GM19328 (cell line): ENCODE measurements around the gene LANCL2.

ENCODE experiments used
- ATAC-seq: cut with Tn5 transposase; IDR thresholded peaks from one replicate; pipeline ENCODE4 v1.9.1; 2021; ENCODE audit warnings: mild to moderate bottlenecking, moderate library complexity; ENCODE audit not compliant: unreplicated experiment

LANCL2 gene

DNA sequence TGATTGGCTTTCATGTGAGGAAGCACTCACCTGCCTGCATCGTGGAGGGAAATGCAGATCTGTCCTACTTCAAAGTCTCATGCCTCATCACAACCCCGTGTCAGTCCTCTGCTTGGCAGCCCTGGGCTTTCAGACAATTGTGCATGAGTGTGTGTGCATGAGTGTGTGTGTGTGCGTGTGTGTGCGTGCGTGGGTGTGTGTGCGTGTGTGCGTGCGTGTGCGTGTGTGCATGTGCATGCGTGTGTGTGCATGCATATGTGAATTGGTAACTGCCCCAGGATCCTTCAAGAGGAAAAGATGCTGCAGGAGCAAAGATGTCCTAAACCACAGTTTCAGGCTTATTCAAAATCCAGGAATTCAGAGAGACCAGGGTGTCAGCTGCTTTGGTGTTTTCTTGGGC, 71.3 kb downstream of the LANCL2 start:
- no peak for ATAC-seq

DNA sequence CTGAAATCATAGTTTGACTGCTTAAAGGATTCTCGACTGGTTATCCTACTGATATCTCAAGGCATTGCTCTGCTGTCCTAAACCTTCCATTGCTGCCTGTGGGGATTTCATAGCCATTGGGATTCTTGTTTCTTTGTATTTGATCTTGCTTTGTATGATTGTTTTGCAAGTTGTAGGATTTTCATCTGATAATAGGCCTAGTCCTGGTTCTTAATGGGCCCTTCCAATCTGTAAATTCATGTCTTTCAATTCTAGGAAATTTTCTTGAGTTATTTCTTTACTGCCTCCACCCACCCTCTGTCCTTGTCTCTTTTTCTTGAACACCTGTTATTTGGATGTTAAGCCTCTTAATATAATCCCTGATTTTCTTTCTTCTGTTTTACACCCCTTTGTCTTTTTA, 72.2 kb downstream of the LANCL2 start:
- ATAC-seq: no peak

DNA sequence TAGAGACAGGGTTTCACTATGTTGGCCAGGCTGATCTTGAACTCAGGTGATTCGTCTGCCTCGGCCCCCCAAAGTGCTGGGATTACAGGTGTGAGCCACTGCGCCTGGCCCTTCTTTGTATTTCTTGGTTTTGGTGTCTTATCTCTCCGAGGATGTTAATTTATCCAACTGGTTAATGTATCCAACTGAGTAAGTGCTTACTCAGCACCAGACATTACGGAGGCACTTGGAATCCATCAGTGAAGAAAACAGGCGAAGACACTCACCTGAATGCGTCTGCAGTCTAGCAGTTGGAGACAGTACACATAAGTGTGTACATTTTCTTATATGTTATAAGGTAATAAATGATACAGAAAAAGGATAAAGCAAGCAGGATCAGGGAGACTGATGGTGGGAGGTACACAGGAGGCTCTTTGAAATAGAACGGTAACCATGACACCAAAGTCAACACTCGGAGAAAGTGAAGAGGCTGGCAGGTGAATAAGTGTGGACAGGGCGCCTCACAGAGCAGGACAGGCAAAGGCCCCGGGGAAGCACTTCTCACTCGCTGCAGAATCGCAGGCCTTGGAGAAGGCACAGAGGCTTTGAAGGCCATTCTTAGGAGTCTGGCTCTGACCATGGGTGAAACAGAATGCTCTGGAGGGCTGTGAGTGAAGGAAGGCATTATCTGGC, 73.1 kb downstream of the LANCL2 start:
- no peak for ATAC-seq

DNA sequence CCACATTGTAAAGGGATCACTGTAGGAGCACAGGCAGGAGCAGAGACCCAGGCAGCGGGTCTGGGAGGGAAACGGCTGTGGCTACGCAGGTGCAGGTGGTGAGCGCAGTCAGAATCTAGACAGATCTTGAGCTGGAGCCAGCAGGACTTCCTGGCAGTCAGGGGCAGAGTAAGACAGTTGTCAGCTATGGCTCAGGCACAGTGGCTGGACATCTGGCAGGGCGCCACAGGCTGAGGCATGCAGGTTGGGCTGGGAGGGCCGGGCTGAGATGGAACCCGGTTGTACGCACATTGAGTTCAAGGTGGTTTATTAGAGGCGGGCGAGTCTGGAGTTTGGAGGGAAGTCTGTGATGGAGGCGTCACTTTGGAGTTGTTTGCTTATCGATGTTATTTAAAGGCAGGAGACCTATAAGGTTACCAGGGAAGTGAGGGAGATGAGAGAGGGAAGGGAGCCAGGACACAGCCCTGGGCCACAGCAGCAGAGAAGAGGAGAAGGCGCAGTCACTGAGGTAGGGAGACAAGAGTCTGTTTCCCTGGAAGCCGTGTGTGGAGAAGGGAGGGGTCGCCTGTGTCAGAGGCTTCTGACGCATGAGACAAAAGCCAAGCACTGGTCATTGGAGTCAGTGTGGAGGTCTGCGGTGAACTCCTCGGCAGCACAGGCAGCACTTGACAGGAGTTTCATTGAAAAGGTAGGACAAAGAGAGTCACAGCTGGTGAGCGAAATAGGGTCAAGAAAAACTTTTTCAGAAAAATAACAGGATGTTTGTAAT, 73.8 kb downstream of the LANCL2 start:
- ATAC-seq: no peak

DNA sequence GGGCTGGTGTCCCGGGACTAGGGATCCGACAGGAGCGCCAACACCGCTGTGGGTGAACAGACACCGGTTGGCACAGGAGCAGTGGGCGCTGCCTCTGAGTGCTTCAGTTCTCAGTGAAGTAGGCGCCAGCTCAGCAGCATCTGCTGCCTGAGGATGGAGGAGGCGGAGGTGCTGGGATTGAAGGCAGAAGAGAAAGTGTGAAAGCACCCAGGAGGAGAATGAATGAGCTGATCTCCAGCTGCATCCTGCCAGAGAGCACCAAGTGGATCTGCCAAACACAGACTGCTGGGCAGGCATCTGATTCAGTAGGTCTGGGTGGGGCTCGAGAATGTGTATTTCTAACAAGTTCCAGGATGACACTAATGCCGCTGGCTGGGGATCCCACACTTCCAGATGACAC, 74.5 kb downstream of the LANCL2 start:
- ATAC-seq: no peak

DNA sequence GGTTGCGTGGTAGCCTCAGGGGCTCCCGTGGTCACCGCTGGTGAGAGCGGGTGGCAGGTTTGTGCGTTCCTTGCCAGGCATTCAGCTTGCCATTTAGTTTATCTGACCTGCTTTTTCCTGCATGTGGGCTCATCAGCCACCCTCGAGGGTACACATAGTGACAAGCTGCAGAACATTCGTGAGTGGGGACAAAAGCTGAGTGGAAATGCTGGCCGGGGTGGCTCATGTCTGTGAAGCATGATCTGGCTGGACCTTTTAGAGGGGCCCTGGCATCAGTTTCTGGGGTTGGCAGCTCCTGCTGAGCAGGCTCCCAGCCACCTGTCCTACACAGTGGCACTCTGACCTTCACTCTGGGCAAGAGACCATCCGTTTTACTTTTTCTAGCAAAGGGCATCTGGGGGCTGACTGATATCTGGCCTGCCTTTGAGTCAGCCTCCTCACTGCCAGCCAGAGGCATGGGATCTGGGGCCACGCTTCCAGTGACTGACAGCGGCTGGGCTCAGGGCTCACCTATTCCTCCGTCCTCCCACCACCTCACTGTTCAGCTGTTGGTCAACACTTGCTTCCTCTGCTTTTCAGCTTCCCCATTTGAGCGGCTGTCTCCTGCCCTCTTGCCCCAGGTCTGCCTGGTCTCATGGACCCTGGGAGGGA, 75.0 kb downstream of the LANCL2 start:
- ATAC-seq: no peak

DNA sequence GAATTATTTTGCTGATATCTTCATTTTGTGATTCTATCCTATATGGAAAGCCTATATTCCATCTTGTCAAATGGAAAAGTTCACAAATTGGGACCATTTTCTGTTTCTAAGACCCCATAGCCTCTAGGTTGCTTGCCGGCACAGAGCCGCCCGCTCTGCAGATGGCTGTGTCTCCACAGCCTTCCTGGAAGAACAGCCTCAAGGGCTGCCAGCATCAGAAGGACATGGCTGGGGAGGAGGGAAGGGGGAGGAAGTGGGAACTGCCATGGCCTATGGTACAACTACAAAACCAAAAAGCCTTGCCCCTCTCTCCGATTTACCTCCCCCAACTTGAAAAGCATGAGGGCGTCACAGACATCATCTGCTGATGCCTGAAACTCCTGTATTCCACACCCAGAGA, 75.9 kb downstream of the LANCL2 start:
- ATAC-seq: no peak

DNA sequence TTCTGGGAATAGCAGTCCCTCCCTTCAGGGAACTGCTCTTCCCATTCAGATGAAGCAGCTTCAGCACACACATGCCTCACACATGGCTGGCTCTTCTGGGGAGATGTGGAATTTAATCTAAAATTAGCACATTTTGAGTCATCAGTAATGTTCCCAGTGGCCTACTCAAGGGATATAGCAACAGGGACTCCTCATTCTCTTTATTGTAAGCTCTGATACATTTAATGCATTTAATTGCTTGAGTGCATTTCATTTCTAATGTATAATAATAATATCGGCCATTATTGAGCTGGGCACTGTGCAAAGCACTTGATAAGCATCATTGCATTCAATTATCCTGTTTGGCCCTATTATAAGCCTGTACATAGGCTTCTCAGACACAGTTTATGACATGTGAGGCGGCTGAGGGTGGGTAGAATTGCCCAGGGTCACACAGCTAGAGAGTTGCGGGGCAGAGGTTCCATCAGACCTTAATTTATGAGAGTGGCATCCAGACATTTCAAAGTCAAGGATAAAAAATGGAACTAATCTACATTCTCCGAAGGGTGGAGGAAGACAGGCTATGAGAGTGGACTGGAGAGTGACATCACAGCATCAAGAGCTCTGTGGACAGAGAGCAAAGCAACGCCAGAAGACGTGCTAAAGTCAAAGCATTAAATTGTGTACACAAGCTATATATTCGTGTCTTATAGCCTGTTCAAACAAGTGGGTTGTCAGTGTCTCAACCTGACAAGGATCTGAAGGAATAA, 76.8 kb downstream of the LANCL2 start:
- no peak for ATAC-seq

DNA sequence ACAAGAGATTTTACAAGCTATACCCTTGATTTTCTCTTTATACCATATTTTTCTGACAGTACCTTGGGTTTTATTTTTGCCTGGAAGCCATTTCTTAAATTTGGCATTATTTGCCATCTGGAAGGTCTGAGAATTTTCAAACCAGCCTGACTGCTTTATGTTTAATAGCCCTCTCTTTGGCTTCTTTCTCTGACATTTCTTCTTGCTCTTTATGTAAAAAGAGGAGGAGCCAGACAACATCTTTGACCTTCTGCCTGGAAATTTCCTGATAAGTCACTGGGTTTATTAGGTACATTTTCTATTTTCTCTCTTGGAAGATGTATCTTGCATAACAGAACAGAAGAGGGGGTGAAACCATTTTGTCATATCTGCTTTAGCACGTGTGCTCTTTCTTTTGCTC, 79.6 kb downstream of the LANCL2 start:
- no peak for ATAC-seq

DNA sequence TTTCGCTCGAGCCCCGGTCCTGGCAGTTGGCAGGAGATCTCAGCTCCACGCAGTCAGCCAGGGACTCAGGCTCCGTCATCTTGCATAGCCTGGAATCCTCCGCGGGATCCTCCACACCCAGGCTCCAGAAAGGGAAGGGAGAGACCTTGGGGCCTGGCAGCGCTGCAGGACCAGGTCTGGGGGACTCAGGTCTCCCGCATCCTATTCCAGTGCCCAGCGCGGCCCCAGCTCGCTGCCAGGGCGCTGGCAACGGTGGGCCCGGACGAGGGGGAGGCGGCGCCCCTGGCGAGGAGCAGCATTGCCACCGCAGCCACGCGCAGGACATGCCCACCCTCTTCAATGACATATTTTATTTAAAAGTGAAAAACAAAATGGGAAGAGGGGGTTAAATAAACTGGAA, 83.4 kb downstream of the LANCL2 start:
- ATAC-seq: no peak

DNA sequence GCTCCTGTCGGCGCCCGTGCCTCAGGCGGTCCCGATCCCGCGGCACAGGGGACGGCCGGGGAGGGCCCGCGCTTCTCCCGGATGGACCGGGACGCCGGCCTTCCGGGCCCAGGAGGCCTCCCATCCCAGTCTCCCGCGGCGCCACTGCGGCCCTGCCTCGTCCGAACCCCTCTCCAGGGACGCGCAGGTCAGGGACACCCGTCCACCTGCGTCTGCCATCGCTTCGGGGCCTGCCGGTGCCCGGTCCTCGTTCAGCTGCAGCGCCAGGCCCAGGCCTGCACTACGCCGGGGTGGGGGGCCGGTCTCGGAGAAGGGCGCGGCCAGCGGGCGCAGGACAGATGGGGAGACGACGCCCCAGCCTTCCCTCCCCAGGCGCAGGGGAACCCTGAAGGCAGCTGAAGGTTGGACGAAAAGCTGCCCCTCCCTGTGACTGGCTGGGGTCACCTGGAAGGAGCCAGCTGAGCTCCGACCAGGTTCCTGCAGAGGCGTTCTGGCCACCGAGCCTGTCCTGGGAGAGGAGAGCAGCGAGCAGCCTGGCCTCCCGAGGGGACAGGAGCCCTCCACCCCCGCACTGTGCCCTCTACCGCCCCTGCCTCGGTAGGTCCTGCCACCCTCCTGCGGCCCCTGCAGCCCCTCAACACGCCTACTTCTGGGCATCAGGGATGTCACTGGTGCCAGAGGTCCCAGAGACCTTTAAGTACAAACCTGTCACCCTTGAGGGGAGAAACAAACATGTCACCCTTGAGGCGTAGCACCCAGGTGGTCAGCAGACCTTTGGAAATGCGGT, 84.3 kb downstream of the LANCL2 start:
- no peak for ATAC-seq

DNA sequence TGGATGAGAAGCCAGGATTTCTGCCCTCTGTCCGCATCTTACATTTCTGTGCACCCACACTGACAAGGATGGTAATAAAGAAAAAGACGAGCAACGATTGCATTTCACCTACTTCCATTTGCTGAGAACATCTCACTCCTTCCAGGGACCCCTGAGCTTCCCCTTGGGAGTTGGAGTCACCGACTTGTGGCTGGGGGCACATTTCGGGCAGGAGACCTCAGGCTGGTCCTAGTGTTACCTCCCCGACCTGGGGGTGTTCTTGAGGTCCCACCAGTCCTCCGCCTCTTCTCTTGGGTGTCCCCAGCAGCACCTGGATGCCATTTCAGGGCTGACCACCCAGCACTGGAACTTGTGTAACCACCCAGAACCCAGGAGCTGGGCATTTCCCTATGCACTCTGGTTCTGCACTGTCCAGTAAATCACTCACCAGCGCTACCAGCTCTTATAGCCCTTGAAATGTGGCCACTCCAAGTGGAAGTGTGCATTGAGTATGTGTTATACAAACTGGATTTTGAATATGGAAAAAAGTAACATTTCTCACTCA, 84.9 kb downstream of the LANCL2 start:
- no peak for ATAC-seq

DNA sequence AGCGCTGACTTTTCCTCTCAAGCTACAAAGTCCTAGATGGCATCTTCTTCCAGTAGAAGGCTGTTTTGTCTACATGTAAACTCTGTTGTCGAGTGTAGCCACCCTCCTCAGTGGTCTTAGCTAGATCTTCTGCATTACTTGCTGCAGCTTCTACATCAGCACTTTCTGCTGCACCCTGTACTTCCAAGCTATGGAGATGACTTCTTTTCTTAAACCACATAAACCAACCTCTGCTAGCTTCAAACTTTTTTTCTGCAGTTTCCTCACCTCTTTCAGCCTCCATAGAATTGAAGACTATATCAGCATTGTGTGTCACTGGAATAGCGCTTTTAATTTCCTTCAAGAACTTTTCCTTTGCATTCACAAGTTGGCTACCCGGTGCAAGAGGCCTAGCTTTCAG, 87.8 kb downstream of the LANCL2 start:
- no peak for ATAC-seq

DNA sequence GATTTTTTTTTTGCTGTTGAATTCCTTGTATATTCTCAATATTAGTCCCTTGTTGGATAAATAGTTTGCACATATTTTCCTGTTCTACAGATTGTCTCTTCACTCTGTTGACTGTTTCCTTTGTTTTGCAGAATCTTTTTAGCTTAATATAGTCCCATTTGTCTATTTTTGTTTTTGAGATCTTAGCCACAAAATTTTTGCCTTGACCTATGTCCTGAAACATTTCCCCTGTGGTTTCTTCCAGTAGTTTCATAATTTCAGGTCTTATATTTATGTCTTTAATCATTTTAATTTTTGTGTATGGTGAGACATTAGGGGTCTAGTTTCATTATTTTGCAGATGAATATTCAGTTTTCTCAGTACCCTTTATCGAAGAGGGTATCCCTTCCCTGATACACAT, 92.7 kb downstream of the LANCL2 start:
- ATAC-seq: no peak

DNA sequence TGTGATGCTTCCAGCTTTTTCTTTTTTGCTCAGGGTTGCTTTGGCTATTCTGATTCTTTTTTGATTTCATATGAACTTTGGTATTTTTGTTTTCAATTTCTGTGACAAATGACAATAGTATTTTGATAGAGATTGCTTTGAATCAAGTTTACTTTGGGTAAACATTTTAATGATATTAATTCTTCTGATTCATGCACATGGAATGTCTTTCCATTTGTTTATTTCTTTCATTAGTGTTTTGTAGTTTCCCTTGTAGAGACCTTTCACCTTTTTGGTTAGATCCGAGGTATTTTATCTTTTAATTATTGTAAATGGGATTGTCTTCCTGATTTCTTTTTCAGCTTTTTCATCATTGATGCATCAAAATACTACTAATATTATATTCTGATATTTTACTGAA, 93.2 kb downstream of the LANCL2 start:
- ATAC-seq: no peak

DNA sequence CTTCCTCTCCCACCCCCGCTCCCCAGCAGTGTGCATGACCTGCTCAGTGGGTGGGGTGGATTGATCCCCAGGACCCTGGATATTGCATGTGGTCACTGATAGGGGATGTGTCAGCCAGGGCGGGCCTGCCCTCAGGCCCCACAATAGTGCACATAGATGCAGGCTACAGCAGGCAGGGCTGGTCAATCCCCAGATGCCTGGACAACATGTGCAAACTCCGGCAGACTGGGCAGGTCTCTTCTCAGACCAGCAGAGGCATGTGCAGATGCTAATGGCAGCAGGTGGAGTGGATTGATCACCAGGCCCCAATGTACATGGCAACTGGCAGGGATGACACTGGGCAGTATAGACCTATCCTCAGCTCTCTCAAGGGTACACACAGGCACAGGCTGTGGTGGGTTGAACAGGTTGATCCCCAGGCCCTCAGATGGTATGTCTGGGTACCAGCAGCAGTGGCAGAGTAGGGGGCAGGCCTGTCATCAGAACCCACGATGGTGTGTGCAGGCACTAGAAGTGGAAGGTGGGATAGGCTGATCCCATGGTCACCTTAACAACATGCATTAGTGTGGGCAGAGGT, 98.6 kb downstream of the LANCL2 start:
- no peak for ATAC-seq

DNA sequence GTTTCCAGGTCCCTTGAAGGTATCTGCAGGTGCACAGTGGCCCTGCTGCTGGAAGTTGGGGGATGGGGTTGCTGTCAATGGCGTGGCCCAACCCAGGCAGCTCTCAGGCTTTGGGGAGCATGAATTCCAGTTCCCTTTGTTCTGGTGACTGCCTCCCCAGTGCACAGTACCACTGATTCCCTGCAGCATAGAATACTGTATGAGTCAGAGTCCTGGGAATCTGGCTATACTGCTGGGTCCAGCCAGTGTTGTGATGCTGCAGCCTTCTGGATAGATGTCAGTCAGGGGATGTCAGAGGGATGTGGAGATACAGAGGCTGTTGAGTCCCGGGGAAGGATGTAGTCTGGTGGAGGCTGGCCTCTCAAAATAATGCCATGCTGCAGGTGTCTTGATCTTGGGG, 99.3 kb downstream of the LANCL2 start:
- no peak for ATAC-seq

DNA sequence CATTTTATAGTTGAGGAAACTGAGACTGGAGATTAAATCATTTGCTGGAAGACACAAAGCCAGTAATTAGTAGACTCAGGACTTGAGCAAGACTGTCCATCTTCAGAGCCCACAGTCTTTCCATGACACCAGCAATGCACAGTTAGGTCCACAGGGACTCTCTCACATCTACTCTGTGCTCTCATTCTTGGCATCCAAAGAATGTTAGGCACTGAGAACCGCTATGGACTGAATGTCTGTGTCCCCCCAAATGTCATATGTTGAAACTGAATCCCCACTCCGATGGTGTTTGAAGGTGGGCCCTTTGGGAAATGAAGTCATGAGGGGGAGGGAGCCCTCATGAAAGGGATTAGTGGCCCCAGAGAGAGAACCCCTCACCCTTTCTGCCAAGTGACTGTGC, 100.6 kb downstream of the LANCL2 start:
- no peak for ATAC-seq

DNA sequence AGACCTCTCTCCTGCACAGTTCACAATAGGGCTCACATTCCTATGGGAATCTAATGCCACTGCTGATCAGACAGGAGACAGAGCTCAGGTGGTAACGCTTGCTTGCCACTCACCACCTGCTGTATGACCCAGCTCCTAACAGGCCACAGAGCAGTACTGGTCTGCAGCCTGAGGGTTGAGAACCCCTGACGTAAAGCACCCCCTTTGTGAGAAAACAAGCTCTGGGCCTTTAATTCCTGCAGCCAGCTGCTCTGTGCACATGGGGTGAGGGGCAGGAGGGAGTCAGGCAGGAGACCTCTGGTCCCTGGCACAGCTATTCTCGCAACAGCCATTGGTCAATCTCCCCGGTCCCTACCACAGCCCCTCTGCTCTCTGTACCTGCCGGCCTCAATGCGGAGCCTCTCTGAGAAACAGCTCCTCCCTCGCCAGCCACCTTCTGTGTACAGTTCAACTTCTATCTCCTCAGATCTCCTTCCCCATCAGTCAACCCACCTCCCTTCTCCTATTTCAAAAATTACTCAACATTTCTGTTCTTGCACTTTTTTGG, 102.0 kb downstream of the LANCL2 start:
- no peak for ATAC-seq

DNA sequence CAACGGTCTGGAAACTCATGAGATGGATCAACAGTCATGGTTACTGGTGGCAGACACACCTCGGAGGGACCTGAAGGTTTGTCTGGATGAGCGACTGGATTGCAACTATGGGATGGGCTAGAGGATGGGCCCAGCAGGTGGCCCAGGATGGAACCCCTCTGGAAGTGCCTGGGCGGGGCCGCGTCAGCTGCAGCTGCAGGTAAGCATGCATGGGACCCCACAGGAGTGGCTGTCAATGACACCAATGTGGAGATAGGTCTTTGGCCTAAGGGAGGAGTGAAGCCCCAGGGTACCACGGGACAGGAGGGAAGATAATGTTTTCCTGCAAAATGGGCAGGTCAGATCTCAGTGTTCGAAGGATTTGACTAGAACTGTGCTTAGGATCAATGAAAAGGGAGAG, 103.4 kb downstream of the LANCL2 start:
- ATAC-seq: no peak
